ENCODE results near the gene SLC14A1.

- TF ChIP-seq, protein P1, sequence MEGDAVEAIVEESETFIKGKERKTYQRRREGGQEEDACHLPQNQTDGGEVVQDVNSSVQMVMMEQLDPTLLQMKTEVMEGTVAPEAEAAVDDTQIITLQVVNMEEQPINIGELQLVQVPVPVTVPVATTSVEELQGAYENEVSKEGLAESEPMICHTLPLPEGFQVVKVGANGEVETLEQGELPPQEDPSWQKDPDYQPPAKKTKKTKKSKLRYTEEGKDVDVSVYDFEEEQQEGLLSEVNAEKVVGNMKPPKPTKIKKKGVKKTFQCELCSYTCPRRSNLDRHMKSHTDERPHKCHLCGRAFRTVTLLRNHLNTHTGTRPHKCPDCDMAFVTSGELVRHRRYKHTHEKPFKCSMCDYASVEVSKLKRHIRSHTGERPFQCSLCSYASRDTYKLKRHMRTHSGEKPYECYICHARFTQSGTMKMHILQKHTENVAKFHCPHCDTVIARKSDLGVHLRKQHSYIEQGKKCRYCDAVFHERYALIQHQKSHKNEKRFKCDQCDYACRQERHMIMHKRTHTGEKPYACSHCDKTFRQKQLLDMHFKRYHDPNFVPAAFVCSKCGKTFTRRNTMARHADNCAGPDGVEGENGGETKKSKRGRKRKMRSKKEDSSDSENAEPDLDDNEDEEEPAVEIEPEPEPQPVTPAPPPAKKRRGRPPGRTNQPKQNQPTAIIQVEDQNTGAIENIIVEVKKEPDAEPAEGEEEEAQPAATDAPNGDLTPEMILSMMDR (IDR thresholded peaks at IDR 0.05; ENCODE audit: control extremely low read depth in 1 of 3, insufficient read depth in 1 of 3, low read depth in 1 of 3, low read length in 3 of 3) = no peak
- TF ChIP-seq POLR2A (IDR thresholded peaks at IDR 0.05; ENCODE audit: control extremely low read depth in 1 of 2, low read depth in 2 of 2, low read length in 2 of 2) (no peak), YY1 (IDR thresholded peaks at IDR 0.05; ENCODE audit: low read depth, low read length) (no peak), SUZ12 (IDR thresholded peaks at IDR 0.05; ENCODE audit: low read length) (no peak)
Observed at GRCh38 chr18:45724601-45725000, 620 bp downstream of the SLC14A1 start.
